Body of pancreas (tissue), 4 donors: ENCODE results near the gene NXPH4. TPM values are rescaled to one million over a fixed set of nuclear protein-coding genes. Genes with fewer than 3 reads are reported as not detected.

Experiments used
- ATAC-seq: fragments of 150-250 bp; one replicate; pipeline ENCODE4 v1.9.1; 2016
- DNase-seq, 4 donors: peaks; one replicate each; pipeline ENCODE4 v3.0.0-alpha.2; 2019
- H3K27ac ChIP-seq, 4 donors: fragments of 200-600 bp; sonication (generic); 1 replicate in 3 of 4; 2 replicates in 1 of 4; pipeline versions ENCODE4 v1.5.1 to v1.6.1; 2016 to 2019; ENCODE audit warnings: mild to moderate bottlenecking in 1 of 4, mixed read lengths in 1 of 4, moderate library complexity in 1 of 4
- H3K27me3 ChIP-seq, 2 donors: fragments of 200-600 bp; sonication (generic); one replicate each; pipeline ENCODE4 v1.6.0; 2016; ENCODE audit warnings: mild to moderate bottlenecking in 1 of 2
- H3K36me3 ChIP-seq, 2 donors: fragments of 200-600 bp; sonication (generic); replicated peaks in 1 of 2; 2 replicates each; pipeline ENCODE4 v1.5.1; 2016; ENCODE audit warnings: low read depth in 2 of 2; ENCODE audit not compliant: insufficient read depth in 1 of 2
- H3K4me1 ChIP-seq: fragments of 200-600 bp; sonication (generic); one replicate; pipeline ENCODE4 v1.6.0; 2016
- H3K4me3 ChIP-seq, 2 donors: fragments of 200-600 bp; sonication (generic); 1 replicate in 1 of 2; 2 replicates in 1 of 2; pipeline ENCODE4 v1.5.1; 2016 to 2019
- H3K9me3 ChIP-seq, 3 donors: fragments of 200-600 bp; sonication (generic); 1 replicate in 2 of 3; 2 replicates in 1 of 3; pipeline ENCODE4 v1.5.1; 2016
- CTCF ChIP-seq, 7 experiments: fragments of 450-650 bp in 4 of 7; fragments of 200-600 bp in 3 of 7; sonication (generic) in 3 of 7; IDR thresholded peaks; one replicate each; pipeline ENCODE4 v1.5.1; 2016 to 2019; ENCODE audit warnings: antibody characterized with exemption in 7 of 7
- POLR2A ChIP-seq, 3 donors: fragments of 450-650 bp; IDR thresholded peaks; one replicate each; pipeline ENCODE4 v1.6.1; 2016; ENCODE audit warnings: antibody characterized with exemption in 3 of 3, mild to moderate bottlenecking in 2 of 3
- WGBS, 2 donors: methylation state at CpG; one replicate each; pipeline ENCODE4 v1.1.5; 2017; 5-methylcytosine and 5-hydroxymethylcytosine counted together
- intact Hi-C: fragments of 100-400 bp; cut with DNase I; formaldehyde crosslinking; loops from one replicate; pipeline ENCODE4 v1.15.1; 2023
- total RNA-seq, 2 donors: library from RNA; depleted of rRNA; stranded (reverse); fragments of >200 nt; gene quantifications; one replicate each; pipeline ENCODE4 v1.1.0, GENCODE V29; 2016

NXPH4 gene
- total RNA-seq, 2 donors from 2014 or later: 2.9 to 4.6 TPM

GRCh38 chr12:57203201-57203600 lies 13.4 kb upstream of the NXPH4 start:
- DNase-seq (no peak), ATAC-seq (no peak)
- Histone ChIP-seq H3K4me3 (no peak overlapping the region), H3K9me3 (no peaks in the 10 kb centered on the region), H3K27me3 (no peaks in the 10 kb centered on the region), H3K36me3 (peaks cover 0 to 2% of the 10 kb centered on the region in 2 donors), H3K4me1 (no peaks in the 10 kb centered on the region), H3K27ac (no peak overlapping the region)
- TF ChIP-seq CTCF (IDR thresholded peaks at IDR 0.05) (no peak), POLR2A (IDR thresholded peaks at IDR 0.05) (no peak)
- intact Hi-C loops: no loop called here
- 91 to 96% methylated on average over 26 of the region's 28 CpGs for WGBS, 2 donors

- ATAC-seq (no peak), DNase-seq (no peak)
- Histone ChIP-seq H3K9me3 (no peaks in the 10 kb centered on the region), H3K27me3 (no peaks in the 10 kb centered on the region), H3K27ac (no peak overlapping the region), H3K4me1 (no peaks in the 10 kb centered on the region), H3K4me3 (no peak overlapping the region), H3K36me3 (peaks cover 0 to 2% of the 10 kb centered on the region in 2 donors)
- WGBS, 2 donors: 88% methylated on average over 11 of the region's 11 CpGs
- TF ChIP-seq CTCF (IDR thresholded peaks at IDR 0.05) (no peak), POLR2A (IDR thresholded peaks at IDR 0.05) (no peak)
- intact Hi-C loops: no loop called here
These were observed 12.8 kb upstream of the NXPH4 start for GRCh38 chr12:57203791-57204190.

- Histone ChIP-seq H3K27ac (no peak overlapping the region), H3K4me3 (no peak overlapping the region), H3K9me3 (no peaks in the 10 kb centered on the region), H3K27me3 (no peaks in the 10 kb centered on the region), H3K4me1 (no peaks in the 10 kb centered on the region), H3K36me3 (peaks cover 0 to 2% of the 10 kb centered on the region in 2 donors)
- no peak for DNase-seq
- no peak for TF ChIP-seq POLR2A (IDR thresholded peaks at IDR 0.05)
- no peak for TF ChIP-seq CTCF (IDR thresholded peaks at IDR 0.05)
- intact Hi-C loops: no loop called here
- ATAC-seq: no peak
- WGBS, 2 donors: 88 to 91% methylated on average over 19 of the region's 19 CpGs
These were observed 12.1 kb upstream of the NXPH4 start for GRCh38 chr12:57204454-57204853.

GRCh38 chr12:57205186-57205585 lies 11.4 kb upstream of the NXPH4 start:
- H3K27me3 ChIP-seq: no peaks in the 10 kb centered on the region
- WGBS, 2 donors: 94 to 95% methylated on average over 16 to 26 of the region's 26 CpGs
- DNase-seq: no peak
- TF ChIP-seq POLR2A (IDR thresholded peaks at IDR 0.05): no peak
- no peak for TF ChIP-seq CTCF (IDR thresholded peaks at IDR 0.05)
- intact Hi-C loops: no loop called here
- no peaks in the 10 kb centered on the region for H3K9me3 ChIP-seq
- H3K36me3 ChIP-seq: peaks cover 0 to 2% of the 10 kb centered on the region in 2 donors
- no peaks in the 10 kb centered on the region for H3K4me1 ChIP-seq
- no peak overlapping the region for H3K4me3 ChIP-seq
- no peak overlapping the region for H3K27ac ChIP-seq
- ATAC-seq: no peak

GRCh38 chr12:57205931-57206330 lies 10.7 kb upstream of the NXPH4 start:
- Histone ChIP-seq H3K4me3 (no peak overlapping the region), H3K36me3 (peaks cover 0 to 2% of the 10 kb centered on the region in 2 donors), H3K27ac (no peak overlapping the region), H3K4me1 (no peaks in the 10 kb centered on the region), H3K27me3 (no peaks in the 10 kb centered on the region), H3K9me3 (no peaks in the 10 kb centered on the region)
- intact Hi-C loops: no loop called here
- ATAC-seq (no peak), DNase-seq (no peak)
- WGBS, 2 donors: 81 to 83% methylated on average over 7 of the region's 7 CpGs
- TF ChIP-seq CTCF (IDR thresholded peaks at IDR 0.05) (no peak), POLR2A (IDR thresholded peaks at IDR 0.05) (no peak)
